Naive B cell (primary cell): ENCODE measurements around the gene MRPL36. TPM values are rescaled to one million over a fixed set of nuclear protein-coding genes. Genes with fewer than 3 reads are reported as not detected.
"Not testable (repeated sequence)": the region's sequence is repeated elsewhere in the genome, so short reads cannot be mapped to it uniquely, and the experiment has no call there.

Experiments used
- ATAC-seq, 2 donors: fragments of 150-1000 bp; cut with Tn5 transposase; 2 replicates each; pipeline ENCODE4 v1.10.0; 2021; ENCODE audit warnings: low read depth in 2 of 2, mild to moderate bottlenecking in 2 of 2, moderate library complexity in 2 of 2
- DNase-seq: peaks from one replicate; pipeline ENCODE4 v3.0.0; 2022
- H3K27ac Mint-ChIP-seq, 6 donors: one replicate each; pipeline ENCODE4 v1.8.0; 2020 to 2022; ENCODE audit warnings: mild to moderate bottlenecking in 6 of 6, mixed read lengths in 6 of 6, moderate library complexity in 5 of 6, inconsistent platforms in 2 of 6
- H3K27me3 Mint-ChIP-seq, 3 donors: one replicate each; pipeline ENCODE4 v1.8.0; 2021 to 2022; ENCODE audit warnings: mixed read lengths in 3 of 3, mild to moderate bottlenecking in 1 of 3
- H3K36me3 Mint-ChIP-seq, 2 donors: one replicate each; pipeline ENCODE4 v1.8.0; 2020 to 2022; ENCODE audit warnings: mixed read lengths in 2 of 2, inconsistent platforms in 1 of 2, mild to moderate bottlenecking in 1 of 2
- H3K4me1 Mint-ChIP-seq, 3 donors: one replicate each; pipeline ENCODE4 v1.8.0; 2020 to 2022; ENCODE audit warnings: mixed read lengths in 3 of 3, inconsistent platforms in 1 of 3, mild to moderate bottlenecking in 1 of 3, moderate library complexity in 1 of 3
- H3K4me3 Mint-ChIP-seq, 8 donors: one replicate each; pipeline ENCODE4 v1.8.0; 2020 to 2022; ENCODE audit warnings: mild to moderate bottlenecking in 8 of 8, mixed read lengths in 8 of 8, moderate library complexity in 8 of 8, inconsistent platforms in 2 of 8
- H3K9me3 Mint-ChIP-seq, 7 donors: one replicate each; pipeline ENCODE4 v1.8.0; 2020 to 2022; ENCODE audit warnings: mixed read lengths in 7 of 7, mild to moderate bottlenecking in 5 of 7, inconsistent platforms in 2 of 7, moderate library complexity in 1 of 7
- polyA plus RNA-seq, 6 donors: library from polyadenylated mRNA; unstranded; fragments of 300-500 nt; fragmentation: Illumina TruSeq; gene quantifications; one replicate each; pipeline ENCODE4 v1.2.3, GENCODE V29; 2021; ENCODE audit warnings: low read depth in 6 of 6

Gene MRPL36
- polyA plus RNA-seq, 6 donors from 2014 or later: 52.1 to 105 (median 63.1) TPM

DNA sequence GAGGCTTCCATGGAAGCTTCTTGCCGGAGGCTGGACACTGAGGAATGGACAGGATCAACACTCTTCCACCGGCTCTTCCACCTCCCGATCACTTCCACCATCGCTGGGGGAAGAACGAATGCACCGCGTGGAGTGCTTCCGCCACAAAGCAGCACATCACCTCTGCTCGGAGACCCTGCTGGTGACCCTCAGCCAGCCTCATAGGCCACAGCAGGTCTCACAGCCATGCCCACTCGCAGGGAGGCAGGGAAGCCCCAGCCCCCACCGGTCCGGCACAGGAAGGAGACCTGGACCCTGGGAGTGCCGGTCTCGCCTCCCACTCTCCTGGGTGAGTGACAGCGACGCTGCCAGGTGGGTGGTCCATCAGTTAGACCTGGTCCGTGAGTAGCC lies 4.7 kb downstream of the MRPL36 start:
- peaks cover 13 to 28% (median 25%) of the 10 kb centered on the region in 3 donors for H3K4me1 Mint-ChIP-seq

DNA sequence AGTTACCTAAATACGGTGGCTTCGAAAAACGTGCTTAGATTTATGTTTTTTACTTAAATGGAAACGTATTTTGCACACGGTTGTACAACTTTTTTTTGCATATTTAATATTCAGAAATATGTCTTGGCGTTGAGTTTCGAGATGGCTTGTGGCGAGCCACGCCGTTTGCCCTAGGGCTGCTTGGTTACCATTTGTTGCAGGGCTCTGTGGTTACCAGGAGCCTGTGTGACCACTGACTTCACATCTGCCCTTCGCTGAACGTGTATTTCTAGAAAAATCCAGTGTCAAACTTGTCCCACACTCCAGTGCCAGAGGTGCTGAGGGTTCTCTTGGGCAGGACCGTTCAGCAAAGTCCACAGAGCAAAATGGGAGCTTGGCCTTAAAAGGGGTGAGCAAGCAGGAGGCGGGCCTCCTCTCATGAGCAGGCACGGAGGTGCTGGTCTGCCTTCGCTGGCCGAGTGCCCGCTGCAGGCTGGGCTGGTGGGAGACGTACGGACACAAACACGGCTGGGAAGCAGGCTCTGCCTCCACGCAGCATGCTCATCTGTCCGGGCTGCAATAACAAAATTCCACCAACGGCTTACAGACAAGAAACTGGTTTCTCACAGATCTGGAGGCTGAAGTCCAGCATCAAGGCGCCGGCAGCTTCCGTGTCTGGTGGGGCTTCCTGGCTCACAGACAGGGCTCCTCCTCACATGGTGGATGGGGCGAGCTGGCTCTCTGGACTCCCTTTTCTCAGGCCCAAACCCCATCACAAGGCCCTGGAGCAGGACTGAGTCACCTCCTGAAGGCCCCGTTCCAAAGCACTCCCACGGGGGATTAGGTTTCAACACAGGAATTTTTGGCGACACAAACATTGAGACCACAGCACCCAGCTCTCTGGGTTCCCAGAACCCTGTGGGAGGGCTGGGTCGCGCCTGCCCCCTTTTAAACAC lies 5.4 kb downstream of the MRPL36 start:
- ATAC-seq (no peak), DNase-seq (no peak)
- no peaks in the 10 kb centered on the region for H3K36me3 Mint-ChIP-seq
- H3K9me3 Mint-ChIP-seq: no peaks in the 10 kb centered on the region
- H3K27me3 Mint-ChIP-seq: peaks cover 0 to 3% (median 0%) of the 10 kb centered on the region in 3 donors
- peaks cover 9 to 27% (median 21%) of the 10 kb centered on the region in 3 donors for H3K4me1 Mint-ChIP-seq
- no peak overlapping the region for H3K27ac Mint-ChIP-seq
- no peak overlapping the region for H3K4me3 Mint-ChIP-seq

More for the DNA sequence above, 4.7 kb downstream of the MRPL36 start:
- ATAC-seq (no peak), DNase-seq (no peak)
- Mint-ChIP-seq H3K36me3 (no peaks in the 10 kb centered on the region), H3K27me3 (no peaks in the 10 kb centered on the region), H3K9me3 (no peaks in the 10 kb centered on the region), H3K4me3 (peak overlapping the region in 2 of 8 donors; percentile 37 to 69), H3K27ac (no peak overlapping the region)

DNA sequence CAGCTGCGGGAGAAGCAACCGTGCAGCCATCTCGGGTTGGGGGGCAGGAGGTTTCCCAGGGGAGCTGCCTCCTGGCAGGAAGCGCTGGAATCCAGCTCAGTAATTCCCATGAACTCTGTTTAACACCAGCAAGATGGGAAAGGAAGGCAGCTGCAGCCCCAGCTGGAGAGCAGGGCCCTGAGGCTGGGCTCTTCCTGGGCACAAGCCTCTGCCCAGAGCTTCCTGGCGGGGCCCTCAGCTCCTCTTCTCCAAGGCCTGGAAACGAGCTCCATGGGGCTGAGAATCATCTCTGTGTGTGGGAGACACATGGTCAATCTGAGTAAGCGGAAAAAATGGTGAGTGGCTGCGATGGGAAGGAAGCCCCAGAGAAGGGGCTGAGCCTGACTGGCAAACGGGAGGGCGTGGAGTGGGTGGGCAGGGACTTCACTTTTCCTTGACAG lies 6.3 kb downstream of the MRPL36 start:
- Mint-ChIP-seq H3K4me3 (peak overlapping the region in 1 of 8 donors; percentile 58), H3K9me3 (no peaks in the 10 kb centered on the region), H3K27me3 (peaks cover 0 to 3% (median 0%) of the 10 kb centered on the region in 3 donors), H3K36me3 (no peaks in the 10 kb centered on the region), H3K4me1 (peaks cover under 1 to 19% (median 15%) of the 10 kb centered on the region in 3 donors), H3K27ac (peak overlapping the region in 1 of 6 donors; percentile 59)
- ATAC-seq (no peak), DNase-seq (no peak)

DNA sequence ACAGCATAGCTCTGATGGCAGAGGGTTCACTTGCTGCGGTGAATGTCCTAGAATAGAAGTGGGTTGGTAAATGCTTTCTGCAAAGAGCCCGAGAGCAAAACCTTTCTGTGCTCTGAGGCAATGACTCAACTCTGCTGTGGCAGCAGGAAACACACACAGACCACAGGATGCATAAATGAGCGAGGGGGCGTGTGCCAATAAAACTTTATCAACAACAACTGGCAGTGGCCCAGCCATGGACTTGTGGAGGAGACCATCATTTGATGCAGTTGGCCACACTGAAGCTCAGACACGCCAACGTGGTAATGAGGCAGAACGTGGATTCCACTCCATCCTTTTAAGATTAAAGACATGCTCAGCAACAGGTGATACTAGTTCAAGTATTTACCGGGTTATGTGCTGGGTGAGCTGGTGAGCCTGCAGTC lies 6.8 kb downstream of the MRPL36 start:
- Mint-ChIP-seq H3K36me3 (no peaks in the 10 kb centered on the region), H3K27me3 (peaks cover 3 to 6% (median 4%) of the 10 kb centered on the region in 3 donors), H3K4me3 (peak overlapping the region in 1 of 8 donors; percentile 58), H3K4me1 (peaks cover 0 to 14% (median 14%) of the 10 kb centered on the region in 3 donors), H3K9me3 (no peaks in the 10 kb centered on the region), H3K27ac (peak overlapping the region in 2 of 6 donors; percentile 49 to 59)
- ATAC-seq (peak in 1 of 2 donors; percentile 67), DNase-seq (no peak)

DNA sequence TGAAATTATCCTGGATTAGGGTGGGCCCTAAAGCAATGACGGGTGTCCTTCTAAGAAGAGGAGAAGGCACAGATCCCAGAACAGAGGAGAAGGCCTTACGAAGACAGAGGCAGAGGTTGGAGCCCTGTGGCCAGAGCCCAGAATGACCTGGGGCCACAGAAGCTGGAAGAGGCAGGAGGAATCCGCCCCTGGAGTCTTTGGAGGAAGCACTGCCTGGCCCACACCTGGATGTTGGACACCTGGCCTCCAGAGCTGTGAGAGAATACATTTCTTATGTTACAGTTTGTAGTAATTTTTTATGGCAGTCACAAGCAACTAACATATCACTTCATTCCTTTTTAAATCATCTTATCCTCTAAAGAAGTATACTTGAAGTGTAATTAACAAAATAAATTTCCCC lies 8.5 kb downstream of the MRPL36 start:
- Mint-ChIP-seq H3K4me1 (peaks cover 0 to 5% (median 1%) of the 10 kb centered on the region in 3 donors), H3K27ac (no peak overlapping the region), H3K27me3 (peaks cover 9 to 13% (median 13%) of the 10 kb centered on the region in 3 donors), H3K9me3 (no peaks in the 10 kb centered on the region), H3K4me3 (no peak overlapping the region), H3K36me3 (no peaks in the 10 kb centered on the region)
- DNase-seq (no peak), ATAC-seq (no peak)

DNA sequence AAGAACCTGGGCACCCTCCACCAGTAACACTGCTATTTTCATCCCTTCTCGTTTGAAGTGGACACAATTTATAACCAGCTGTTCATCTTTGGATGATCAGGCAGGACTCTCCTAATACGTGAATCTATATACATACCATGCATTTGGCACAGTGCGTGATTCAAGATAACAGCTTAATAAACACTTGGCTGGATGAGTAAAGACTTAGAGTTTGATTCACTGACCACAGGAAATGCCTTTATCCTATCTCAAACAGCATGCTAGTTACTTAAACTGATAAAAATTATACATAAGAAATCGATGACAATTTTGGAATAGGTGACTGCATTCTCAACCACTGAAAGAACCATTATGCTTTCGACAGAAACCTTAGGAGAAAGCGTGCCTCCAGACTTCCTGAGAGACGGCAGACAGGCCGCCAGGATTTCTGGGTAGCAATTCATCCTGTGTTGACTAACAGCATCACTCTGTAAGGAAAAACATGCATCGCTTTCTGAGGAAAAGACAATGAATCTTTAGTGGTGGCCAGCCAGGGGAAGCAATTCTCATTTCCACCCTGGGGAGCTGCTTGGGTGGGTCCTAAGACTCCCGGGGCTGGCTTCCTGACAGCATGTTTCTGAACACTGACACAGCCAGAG lies 9.7 kb downstream of the MRPL36 start:
- H3K9me3 Mint-ChIP-seq: no peaks in the 10 kb centered on the region
- peaks cover 0 to 5% (median 0%) of the 10 kb centered on the region in 3 donors for H3K4me1 Mint-ChIP-seq
- no peak overlapping the region for H3K4me3 Mint-ChIP-seq
- ATAC-seq: no peak
- peaks cover 9 to 22% (median 22%) of the 10 kb centered on the region in 3 donors for H3K27me3 Mint-ChIP-seq
- no peaks in the 10 kb centered on the region for H3K36me3 Mint-ChIP-seq
- no peak overlapping the region for H3K27ac Mint-ChIP-seq
- DNase-seq: no peak

DNA sequence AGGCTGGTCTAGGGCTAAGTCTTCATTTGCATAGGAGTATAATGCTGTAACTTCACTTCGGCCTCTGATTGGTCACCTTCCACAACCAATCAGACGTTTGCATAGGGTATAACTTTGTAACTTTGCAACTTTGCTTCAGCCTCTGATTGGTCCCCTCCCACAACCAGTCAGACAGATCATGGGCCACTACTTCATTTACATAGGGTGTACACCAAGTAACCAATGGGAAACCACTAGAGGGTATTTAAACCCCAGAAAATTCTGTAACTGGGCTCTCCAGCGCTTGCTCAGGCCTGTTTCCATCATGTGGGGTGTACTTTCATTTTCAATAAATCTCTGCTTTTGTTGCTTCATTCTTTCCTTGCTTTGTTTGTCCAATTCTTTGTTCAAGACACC lies 10.2 kb downstream of the MRPL36 start:
- H3K9me3 Mint-ChIP-seq, DNase-seq, H3K4me1 Mint-ChIP-seq, H3K27ac Mint-ChIP-seq, H3K36me3 Mint-ChIP-seq, H3K4me3 Mint-ChIP-seq, ATAC-seq: not testable (repeated sequence)
- peaks cover 10 to 27% (median 24%) of the 10 kb centered on the region in 3 donors for H3K27me3 Mint-ChIP-seq

DNA sequence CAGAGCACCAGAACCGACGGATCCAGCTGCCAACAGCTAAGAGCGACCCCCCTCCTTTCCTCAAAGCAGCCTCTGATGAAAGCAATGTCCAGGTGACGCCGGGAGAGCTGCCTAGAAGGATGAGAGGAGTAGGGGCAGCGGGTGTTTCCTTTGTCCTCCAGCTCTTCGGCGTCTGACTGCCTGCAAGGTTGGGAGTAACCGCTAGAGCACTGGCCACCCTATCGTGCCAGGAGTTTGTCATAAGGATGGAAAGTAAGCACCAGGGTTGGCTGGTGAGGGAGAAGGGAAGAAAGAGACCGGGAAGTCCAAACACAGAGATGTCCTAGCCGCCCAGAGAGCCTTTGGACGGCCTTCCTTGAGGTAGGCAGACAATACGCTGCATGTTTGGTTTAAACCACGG lies 10.8 kb downstream of the MRPL36 start:
- no peak overlapping the region for H3K27ac Mint-ChIP-seq
- peak overlapping the region in 1 of 8 donors; percentile 66 for H3K4me3 Mint-ChIP-seq
- peaks cover 0 to 5% (median 0%) of the 10 kb centered on the region in 3 donors for H3K4me1 Mint-ChIP-seq
- DNase-seq (no peak), ATAC-seq (no peak)
- H3K9me3 Mint-ChIP-seq: no peaks in the 10 kb centered on the region
- peaks cover 14 to 33% (median 30%) of the 10 kb centered on the region in 3 donors for H3K27me3 Mint-ChIP-seq
- no peaks in the 10 kb centered on the region for H3K36me3 Mint-ChIP-seq

DNA sequence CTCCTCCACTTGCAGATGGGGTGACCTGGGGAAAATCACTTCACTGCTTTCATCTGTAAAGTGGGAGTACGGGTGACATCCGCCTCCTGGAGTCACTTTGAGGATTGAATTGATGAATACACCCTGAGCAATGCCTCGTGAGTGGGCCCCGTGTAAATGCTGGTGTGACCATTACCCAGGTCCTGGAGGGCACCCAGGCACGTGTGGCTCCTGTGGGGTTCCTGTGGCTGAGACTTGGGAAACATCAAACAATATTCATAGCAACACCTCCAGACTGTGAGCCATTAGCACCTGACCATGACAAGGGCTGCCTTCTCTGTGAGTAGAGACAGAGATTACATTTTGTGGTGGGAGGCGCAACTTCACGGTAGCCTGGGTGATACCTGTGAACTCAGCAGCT lies 11.4 kb downstream of the MRPL36 start:
- Mint-ChIP-seq H3K36me3 (no peaks in the 10 kb centered on the region), H3K4me3 (peak overlapping the region in 1 of 8 donors; percentile 61), H3K27ac (no peak overlapping the region), H3K4me1 (peaks cover 2 to 5% (median 4%) of the 10 kb centered on the region in 3 donors), H3K27me3 (peaks cover 14 to 35% (median 33%) of the 10 kb centered on the region in 3 donors), H3K9me3 (no peaks in the 10 kb centered on the region)
- DNase-seq (no peak), ATAC-seq (no peak)

DNA sequence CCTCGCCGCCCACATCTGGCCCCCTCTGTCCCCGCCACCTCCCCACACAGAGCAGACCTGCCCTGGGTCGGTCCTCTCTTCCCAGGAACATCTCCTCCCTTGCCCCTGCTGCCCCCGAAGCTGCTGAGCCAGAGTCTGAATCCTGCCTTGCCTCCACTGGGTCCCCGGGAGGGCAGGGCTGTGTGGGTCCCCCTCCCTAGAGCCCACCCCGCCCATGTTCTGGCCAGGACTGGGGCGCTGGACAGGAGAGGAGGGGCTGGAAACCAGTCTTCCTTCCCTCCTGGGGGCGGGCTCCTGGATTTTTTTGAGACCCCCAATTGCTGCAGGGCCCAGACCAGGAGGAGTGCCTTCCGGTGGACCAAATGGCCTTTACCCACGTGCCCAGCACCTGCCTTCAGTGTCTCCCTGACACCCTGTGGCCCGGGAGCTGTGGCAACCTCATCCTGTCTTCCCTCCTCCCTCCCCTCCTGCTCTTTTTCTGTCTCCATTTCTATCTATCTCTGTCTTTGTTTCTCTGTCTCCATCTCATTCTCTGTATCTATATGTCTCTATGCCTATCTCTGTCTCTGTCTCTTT lies 12.1 kb downstream of the MRPL36 start:
- peak overlapping the region in 1 of 8 donors; percentile 61 for H3K4me3 Mint-ChIP-seq
- DNase-seq (no peak), ATAC-seq (no peak)
- H3K9me3 Mint-ChIP-seq: no peaks in the 10 kb centered on the region
- H3K27ac Mint-ChIP-seq: no peak overlapping the region
- no peaks in the 10 kb centered on the region for H3K36me3 Mint-ChIP-seq
- peaks cover 16 to 42% (median 39%) of the 10 kb centered on the region in 3 donors for H3K27me3 Mint-ChIP-seq
- H3K4me1 Mint-ChIP-seq: peaks cover 4 to 10% (median 8%) of the 10 kb centered on the region in 3 donors

DNA sequence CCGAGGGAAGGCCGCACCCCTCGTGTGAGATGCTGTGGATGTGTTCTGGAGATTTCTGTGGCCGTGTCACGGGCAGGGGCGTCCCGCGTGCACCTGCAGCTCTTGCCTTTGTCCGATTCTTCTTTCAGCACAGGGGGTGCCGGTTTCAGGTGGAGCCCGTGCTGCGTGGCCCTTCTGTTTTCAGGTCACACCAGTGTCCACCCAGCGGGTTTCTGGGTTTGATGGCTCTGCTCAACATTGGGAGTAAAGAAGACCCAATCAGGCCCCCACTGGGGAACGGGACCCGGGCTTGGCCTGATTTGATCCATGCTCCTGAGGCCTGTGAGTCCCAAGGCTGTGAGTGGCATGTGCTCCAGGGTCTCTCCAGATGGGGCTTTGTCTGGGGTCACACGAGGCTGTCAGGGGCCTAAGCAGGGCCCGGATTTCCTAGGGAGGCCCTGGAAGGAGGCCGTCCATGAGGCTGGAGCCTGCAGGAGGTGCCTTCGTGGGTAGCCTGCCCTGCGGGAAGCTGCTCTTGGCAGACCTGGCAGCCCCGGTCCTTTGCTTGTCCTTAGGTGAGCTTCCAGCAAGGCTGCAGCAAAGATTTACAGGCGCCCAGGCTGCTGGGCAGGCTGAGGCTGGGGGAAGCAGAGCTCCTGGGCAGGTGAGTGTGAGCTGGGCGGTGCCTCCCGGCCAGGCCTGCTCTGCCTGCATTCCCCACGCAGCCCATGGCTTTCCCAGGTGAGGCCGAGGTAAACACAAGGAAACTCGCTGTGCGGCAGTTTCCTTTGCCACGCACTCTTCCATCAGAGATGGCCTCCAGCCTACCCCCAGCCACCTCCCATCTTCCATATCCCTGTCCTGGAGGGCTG lies 12.8 kb downstream of the MRPL36 start:
- ATAC-seq: no peak
- Mint-ChIP-seq H3K27ac (no peak overlapping the region), H3K36me3 (no peaks in the 10 kb centered on the region), H3K4me1 (peaks cover 8 to 13% (median 8%) of the 10 kb centered on the region in 3 donors), H3K4me3 (no peak overlapping the region), H3K27me3 (peaks cover 20 to 48% (median 46%) of the 10 kb centered on the region in 3 donors), H3K9me3 (no peaks in the 10 kb centered on the region)
- no peak for DNase-seq

DNA sequence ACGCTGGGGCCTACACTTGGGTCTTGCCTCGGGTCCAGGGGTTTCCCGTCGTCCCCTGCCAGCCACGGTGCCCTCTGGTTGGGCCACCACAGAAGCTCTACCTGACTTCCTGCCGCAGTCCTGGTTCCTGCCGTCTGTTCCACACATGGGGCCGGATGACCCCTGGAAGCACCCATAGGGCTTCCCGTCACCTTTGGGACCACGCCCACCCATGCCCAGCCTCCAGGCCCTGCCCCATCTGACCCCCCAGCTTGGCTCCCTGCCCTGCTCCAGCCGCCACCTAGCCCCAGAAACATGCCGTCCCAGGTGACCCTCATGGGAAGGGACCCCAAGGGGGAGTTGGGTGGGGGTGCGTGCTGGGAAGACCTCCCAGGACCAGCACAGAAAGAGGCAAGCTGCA lies 13.7 kb downstream of the MRPL36 start:
- Mint-ChIP-seq H3K4me1 (peaks cover 8 to 13% (median 8%) of the 10 kb centered on the region in 3 donors), H3K4me3 (peak overlapping the region in 1 of 8 donors; percentile 70), H3K27ac (no peak overlapping the region), H3K9me3 (no peaks in the 10 kb centered on the region), H3K27me3 (peaks cover 20 to 52% (median 52%) of the 10 kb centered on the region in 3 donors), H3K36me3 (no peaks in the 10 kb centered on the region)
- no peak for DNase-seq
- no peak for ATAC-seq
